Retinal pigment epithelial cell (primary cell): ENCODE data around the gene ST3GAL4.

Experiments used
- DNase-seq: peaks from one replicate; pipeline ENCODE4 v3.0.0-alpha.2; 2010; ENCODE audit warnings: low read depth
- H3K4me3 ChIP-seq: 2 replicates; pipeline ENCODE4 v1.5.1; 2011; ENCODE audit warnings: mild to moderate bottlenecking, low read length, control low read depth, moderate library complexity
- CTCF ChIP-seq: conservative IDR thresholded peaks from 2 replicates; pipeline ENCODE4 v1.5.1; 2011; ENCODE audit warnings: low read depth, low read length, control low read depth, inconsistent platforms

The ST3GAL4 gene

GRCh38 chr11:126336671-126337101, 18.8 kb upstream of the ST3GAL4 start:
- TF ChIP-seq CTCF: no peak
- no peak for DNase-seq
- no peak overlapping the region for H3K4me3 ChIP-seq

GRCh38 chr11:126337126-126337473, 18.4 kb upstream of the ST3GAL4 start:
- no peak for DNase-seq
- TF ChIP-seq CTCF: no peak
- H3K4me3 ChIP-seq: no peak overlapping the region

GRCh38 chr11:126337474-126338241, 17.8 kb upstream of the ST3GAL4 start:
- no peak for DNase-seq
- no peak for TF ChIP-seq CTCF

GRCh38 chr11:126338346-126339055, 17.0 kb upstream of the ST3GAL4 start:
- H3K4me3 ChIP-seq: no peak overlapping the region
- TF ChIP-seq CTCF: no peak
- peak; percentile 95 for DNase-seq

More at GRCh38 chr11:126337474-126338241, 17.8 kb upstream of the ST3GAL4 start:
- H3K4me3 ChIP-seq: no peak overlapping the region

- DNase-seq: no peak
- TF ChIP-seq CTCF: no peak
Measured at GRCh38 chr11:126339073-126339862, 16.2 kb upstream of the ST3GAL4 start.

GRCh38 chr11:126339863-126340434, 15.5 kb upstream of the ST3GAL4 start:
- no peak overlapping the region for H3K4me3 ChIP-seq
- peak; percentile 99 for DNase-seq
- TF ChIP-seq CTCF: no peak

More at GRCh38 chr11:126339073-126339862, 16.2 kb upstream of the ST3GAL4 start:
- H3K4me3 ChIP-seq: no peak overlapping the region
